ENCODE data around the gene TRIP13. TPM values are rescaled to one million over a fixed set of nuclear protein-coding genes. Genes with fewer than 3 reads are reported as not detected.

Gene TRIP13
- total RNA-seq, 1 experiment from 2014 or later, result 69.0 TPM

DNA sequence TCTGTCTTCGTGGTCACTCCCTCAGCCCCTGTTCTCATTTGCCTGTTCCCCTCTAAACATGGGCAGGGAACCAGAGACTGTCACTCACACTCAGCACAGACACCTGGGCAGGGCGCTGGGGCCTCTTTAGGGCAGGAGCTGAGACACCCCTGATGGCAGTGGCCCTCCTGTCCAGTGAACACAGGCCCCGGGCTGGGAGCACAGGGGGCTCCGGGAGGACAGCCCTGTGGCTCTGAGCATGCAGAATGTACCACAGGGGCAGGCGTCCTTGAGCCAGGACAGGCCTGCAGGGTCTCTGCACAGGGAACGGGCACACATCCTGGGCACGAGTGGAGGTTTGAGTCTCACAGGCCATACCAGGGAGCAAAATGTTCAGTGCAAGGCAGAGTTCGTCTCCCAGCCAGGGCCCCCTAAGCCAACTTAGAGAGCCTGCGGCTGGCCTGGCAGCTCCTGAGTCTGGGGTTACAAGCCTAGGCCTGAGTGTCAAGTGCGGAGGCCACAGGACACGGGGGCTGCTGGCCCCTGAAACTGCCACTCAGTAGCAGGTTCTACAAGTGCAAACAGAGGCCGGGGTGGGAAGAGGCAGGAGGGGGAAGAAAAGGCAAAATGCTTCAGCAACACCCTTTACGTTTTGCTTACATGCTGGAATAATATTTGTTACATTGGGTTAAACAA is 60.0 kb downstream of the TRIP13 start:
- intact Hi-C loops (cut with micrococcal nuclease), result no loop called here
- Histone ChIP-seq H3K4me3 (ENCODE audit: low read length) (no peak overlapping the region), H2AFZ (ENCODE audit: low read length) (no peak overlapping the region), H3K9ac (ENCODE audit: low read length) (no peak overlapping the region), H3K36me3 (ENCODE audit: low read depth, low read length) (no peaks in the 10 kb centered on the region), H4K20me1 (ENCODE audit: low read length) (no peaks in the 10 kb centered on the region), H3K4me2 (ENCODE audit: low read length) (no peak overlapping the region), H3K79me2 (ENCODE audit: low read length) (no peaks in the 10 kb centered on the region), H3K27ac (ENCODE audit: low read length) (no peak overlapping the region), H3K9me2 (replicated peaks; ENCODE audit: low read length) (no peaks in the 10 kb centered on the region), H3F3A (ENCODE audit: low read length, unreplicated experiment) (no peaks in the 10 kb centered on the region), H3K9me3 (ENCODE audit: low read length) (0 out of 2 replicates have a peak, but pooled peaks cover 3% of the 10 kb centered on the region), H3K27me3 (ENCODE audit: low read length) (peaks cover 29% of the 10 kb centered on the region), H3K4me1 (ENCODE audit: insufficient read depth, low read length) (peaks cover 13% of the 10 kb centered on the region)
- no TSS peak for BruUV-seq (replicated peaks)
- ATAC-seq, result no peak
- ChIA-PET CTCF (no interaction called here), POLR2A (ENCODE audit: unreplicated experiment) (no interaction called here)
- TF ChIP-seq, protein P1, sequence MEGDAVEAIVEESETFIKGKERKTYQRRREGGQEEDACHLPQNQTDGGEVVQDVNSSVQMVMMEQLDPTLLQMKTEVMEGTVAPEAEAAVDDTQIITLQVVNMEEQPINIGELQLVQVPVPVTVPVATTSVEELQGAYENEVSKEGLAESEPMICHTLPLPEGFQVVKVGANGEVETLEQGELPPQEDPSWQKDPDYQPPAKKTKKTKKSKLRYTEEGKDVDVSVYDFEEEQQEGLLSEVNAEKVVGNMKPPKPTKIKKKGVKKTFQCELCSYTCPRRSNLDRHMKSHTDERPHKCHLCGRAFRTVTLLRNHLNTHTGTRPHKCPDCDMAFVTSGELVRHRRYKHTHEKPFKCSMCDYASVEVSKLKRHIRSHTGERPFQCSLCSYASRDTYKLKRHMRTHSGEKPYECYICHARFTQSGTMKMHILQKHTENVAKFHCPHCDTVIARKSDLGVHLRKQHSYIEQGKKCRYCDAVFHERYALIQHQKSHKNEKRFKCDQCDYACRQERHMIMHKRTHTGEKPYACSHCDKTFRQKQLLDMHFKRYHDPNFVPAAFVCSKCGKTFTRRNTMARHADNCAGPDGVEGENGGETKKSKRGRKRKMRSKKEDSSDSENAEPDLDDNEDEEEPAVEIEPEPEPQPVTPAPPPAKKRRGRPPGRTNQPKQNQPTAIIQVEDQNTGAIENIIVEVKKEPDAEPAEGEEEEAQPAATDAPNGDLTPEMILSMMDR (conservative IDR thresholded peaks at IDR 0.05; ENCODE audit: low read depth, low read length), result no peak
- TF ChIP-seq EZH2phosphoT487 (IDR thresholded peaks at IDR 0.05; ENCODE audit: borderline replicate concordance, low read length) (no peak), EZH2 (IDR thresholded peaks at IDR 0.05; ENCODE audit: low read length, unreplicated experiment) (no peak)
- no peak for DNase-seq

GRCh38 chr5:953535-954449 is 61.1 kb downstream of the TRIP13 start:
- Histone ChIP-seq H3K9me3 (ENCODE audit: low read length) (0 out of 2 replicates have a peak, but pooled peaks cover 3% of the 10 kb centered on the region), H3K27me3 (ENCODE audit: low read length) (peaks cover 23% of the 10 kb centered on the region), H3K27ac (ENCODE audit: low read length) (no peak overlapping the region), H2AFZ (ENCODE audit: low read length) (no peak overlapping the region), H3K9me2 (replicated peaks; ENCODE audit: low read length) (no peaks in the 10 kb centered on the region), H4K20me1 (ENCODE audit: low read length) (no peaks in the 10 kb centered on the region), H3K4me2 (ENCODE audit: low read length) (no peak overlapping the region), H3K36me3 (ENCODE audit: low read depth, low read length) (no peaks in the 10 kb centered on the region), H3F3A (ENCODE audit: low read length, unreplicated experiment) (no peaks in the 10 kb centered on the region), H3K79me2 (ENCODE audit: low read length) (no peaks in the 10 kb centered on the region), H3K4me3 (ENCODE audit: low read length) (no peak overlapping the region), H3K4me1 (ENCODE audit: insufficient read depth, low read length) (peaks cover 24% of the 10 kb centered on the region), H3K9ac (ENCODE audit: low read length) (no peak overlapping the region)
- POLR2A ChIA-PET (ENCODE audit: unreplicated experiment), result no interaction called here
- intact Hi-C loops (cut with micrococcal nuclease), result no loop called here
- CTCF ChIA-PET, result no interaction called here
- ATAC-seq, result no peak
- TF ChIP-seq EZH2phosphoT487 (IDR thresholded peaks at IDR 0.05; ENCODE audit: borderline replicate concordance, low read length), result no peak
- TF ChIP-seq, protein P1 (conservative IDR thresholded peaks at IDR 0.05; ENCODE audit: low read depth, low read length), result no peak
- TF ChIP-seq EZH2 (IDR thresholded peaks at IDR 0.05; ENCODE audit: low read length, unreplicated experiment), result no peak
- DNase-seq, result no peak
- BruUV-seq (replicated peaks), result no TSS peak

Measured in PC-3 (cell line).